Naive thymus-derived CD4-positive, alpha-beta T cell (primary cell): ENCODE results near the gene OGFOD1. TPM values are rescaled to one million over a fixed set of nuclear protein-coding genes. Genes with fewer than 3 reads are reported as not detected.
A peak's percentile ranks its signal among the peaks of the same experiment; 100 is the strongest.

Experiments
- ATAC-seq: fragments of 150-1000 bp; cut with Tn5 transposase; 2 replicates; pipeline ENCODE4 v1.10.0; 2021; ENCODE audit warnings: mild to moderate bottlenecking, moderate library complexity
- CTCF ChIA-PET: fragments of 350-600 bp; sonication (Branson Sonifier 250); formaldehyde crosslinking; loops from one replicate; lab custom pipeline; 2021; ENCODE audit warnings: antibody characterized with exemption; lab: Charles Lee
- POLR2A ChIA-PET: fragments of 350-600 bp; sonication (Branson Sonifier 250); formaldehyde crosslinking; loops from one replicate; lab custom pipeline; 2021; ENCODE audit warnings: antibody characterized with exemption, inconsistent platforms; lab: Charles Lee
- DNase-seq, 9 donors: peaks; one replicate each; pipeline versions ENCODE4 v3.0.0 to v3.0.0-alpha.2; 2020 to 2022; ENCODE audit warnings: mixed read lengths in 1 of 9
- H3K27ac ChIP-seq: one replicate; pipeline ENCODE4 v1.7.0; 2013; ENCODE audit warnings: mild to moderate bottlenecking, low read depth, low read length, moderate library complexity
- H3K27me3 ChIP-seq, 2 donors: one replicate each; pipeline ENCODE4 v1.7.0; 2013; ENCODE audit warnings: low read length in 2 of 2, mild to moderate bottlenecking in 2 of 2, moderate library complexity in 2 of 2; ENCODE audit not compliant: control insufficient read depth in 2 of 2, insufficient read depth in 2 of 2
- H3K36me3 ChIP-seq, 3 experiments: 1 replicate in 2 of 3; 2 replicates in 1 of 3; pipeline ENCODE4 v1.7.0; 2013; ENCODE audit warnings: low read length in 3 of 3, mild to moderate bottlenecking in 3 of 3, moderate library complexity in 1 of 3; ENCODE audit not compliant: insufficient read depth in 3 of 3, control insufficient read depth in 2 of 3
- H3K4me1 ChIP-seq, 2 donors: one replicate each; pipeline ENCODE4 v1.7.0; 2013; ENCODE audit warnings: low read length in 2 of 2, mild to moderate bottlenecking in 2 of 2, moderate library complexity in 1 of 2; ENCODE audit not compliant: control insufficient read depth in 2 of 2, insufficient read depth in 2 of 2
- H3K4me3 ChIP-seq: 2 replicates; pipeline ENCODE4 v1.7.0; 2013; ENCODE audit warnings: mild to moderate bottlenecking, low read length
- H3K9me3 ChIP-seq, 3 experiments: 1 replicate in 2 of 3; 2 replicates in 1 of 3; pipeline ENCODE4 v1.7.0; 2013; ENCODE audit warnings: low read length in 3 of 3; ENCODE audit not compliant: control insufficient read depth in 2 of 3
- H3K27ac Mint-ChIP-seq, 9 donors: one replicate each; pipeline ENCODE4 v1.8.0; 2020 to 2022; ENCODE audit warnings: mixed read lengths in 9 of 9, mild to moderate bottlenecking in 8 of 9, moderate library complexity in 5 of 9, inconsistent platforms in 2 of 9
- H3K27me3 Mint-ChIP-seq, 5 donors: one replicate each; pipeline ENCODE4 v1.8.0; 2021 to 2022; ENCODE audit warnings: mixed read lengths in 5 of 5, mild to moderate bottlenecking in 1 of 5
- H3K36me3 Mint-ChIP-seq, 5 donors: one replicate each; pipeline ENCODE4 v1.8.0; 2020 to 2022; ENCODE audit warnings: mixed read lengths in 5 of 5, mild to moderate bottlenecking in 3 of 5, inconsistent platforms in 1 of 5
- H3K4me1 Mint-ChIP-seq, 7 donors: one replicate each; pipeline ENCODE4 v1.8.0; 2020 to 2022; ENCODE audit warnings: mixed read lengths in 7 of 7, mild to moderate bottlenecking in 3 of 7, inconsistent platforms in 1 of 7
- H3K4me3 Mint-ChIP-seq, 10 donors: one replicate each; pipeline ENCODE4 v1.8.0; 2020 to 2022; ENCODE audit warnings: mild to moderate bottlenecking in 10 of 10, mixed read lengths in 10 of 10, moderate library complexity in 6 of 10, inconsistent platforms in 2 of 10
- H3K9me3 Mint-ChIP-seq, 11 donors: one replicate each; pipeline ENCODE4 v1.8.0; 2020 to 2022; ENCODE audit warnings: mixed read lengths in 11 of 11, mild to moderate bottlenecking in 4 of 11, inconsistent platforms in 1 of 11, moderate library complexity in 1 of 11
- intact Hi-C, 2 donors: fragments of 100-400 bp; cut with micrococcal nuclease; formaldehyde crosslinking; loops; one replicate each; pipeline ENCODE4 v1.15.1; 2023
- polyA plus RNA-seq, 2 donors: library from polyadenylated mRNA; unstranded; fragments of 300-500 nt; fragmentation: Illumina TruSeq; gene quantifications; one replicate each; pipeline ENCODE4 v1.2.3, GENCODE V29; 2021
- total RNA-seq, 6 experiments: library from RNA in 5 of 6; stranded (reverse) in 5 of 6; gene quantifications; 1 replicate in 5 of 6; 2 replicates in 1 of 6; pipeline ENCODE4 v1.2.3 and lab custom pipeline; 2021 to 2026

The OGFOD1 gene
- total and polyA plus RNA-seq, 7 experiments from 2014 or later, result 23.8 to 106 (median 45.3) TPM

- Mint-ChIP-seq H3K27ac (peak overlapping the region in 1 of 9 donors; percentile 19), H3K36me3 (peaks cover 10 to 38% (median 22%) of the 10 kb centered on the region in 5 donors), H3K4me1 (peaks cover 3 to 20% (median 7%) of the 10 kb centered on the region in 7 donors), H3K9me3 (no peaks in the 10 kb centered on the region), H3K4me3 (no peak overlapping the region), H3K27me3 (no peaks in the 10 kb centered on the region)
- Histone ChIP-seq H3K27me3 (no peaks in the 10 kb centered on the region), H3K27ac (no peak overlapping the region), H3K36me3 (peaks cover 9 to 54% (median 12%) of the 10 kb centered on the region in 3 experiments), H3K4me3 (no peak overlapping the region), H3K9me3 (no peaks in the 10 kb centered on the region), H3K4me1 (no peaks in the 10 kb centered on the region)
- intact Hi-C loops, result no loop called here
- no peak for ATAC-seq
- DNase-seq, result no peak
- ChIA-PET POLR2A (interaction anchor here (1.3 kb wide), 1 partner anchor 12 kb away, joined by 3 read pairs; no protein-coding TSS in a partner anchor), CTCF (no interaction called here)
Observed at GRCh38 chr16:56438038-56438437, 13.3 kb upstream of the OGFOD1 start.

DNA sequence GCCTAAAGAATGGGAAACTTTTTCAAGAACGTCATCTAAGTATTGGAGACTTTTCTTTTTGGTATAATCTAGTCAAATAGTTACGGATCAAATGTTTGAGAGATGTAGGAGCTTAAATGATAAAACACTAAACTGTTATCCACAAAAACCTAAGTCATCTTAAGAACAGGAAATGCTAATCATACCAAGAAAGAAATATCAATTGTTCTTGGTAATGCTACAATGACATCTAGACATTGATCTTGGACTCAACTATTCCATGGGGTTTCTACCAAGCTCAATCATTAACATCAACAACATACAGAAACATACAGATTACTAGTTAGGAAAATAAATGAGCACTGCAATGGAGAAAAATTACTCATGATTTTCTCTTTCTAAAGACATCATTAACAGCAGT, 4.1 kb upstream of the OGFOD1 start:
- Histone ChIP-seq H3K4me3 (no peak overlapping the region), H3K4me1 (peaks cover 19 to 31% of the 10 kb centered on the region in 2 donors), H3K27me3 (no peaks in the 10 kb centered on the region), H3K9me3 (no peaks in the 10 kb centered on the region), H3K36me3 (peaks cover 11 to 41% (median 19%) of the 10 kb centered on the region in 3 experiments), H3K27ac (no peak overlapping the region)
- Mint-ChIP-seq H3K36me3 (peaks cover 8 to 24% (median 12%) of the 10 kb centered on the region in 5 donors), H3K9me3 (no peaks in the 10 kb centered on the region), H3K27ac (peak overlapping the region in 1 of 9 donors; percentile 40), H3K4me1 (peaks cover 38 to 49% (median 47%) of the 10 kb centered on the region in 7 donors), H3K4me3 (peak overlapping the region in 1 of 10 donors; percentile 28), H3K27me3 (no peaks in the 10 kb centered on the region)
- no peak for ATAC-seq
- POLR2A ChIA-PET, result no interaction called here
- intact Hi-C loops, result no loop called here
- DNase-seq, result no peak
- CTCF ChIA-PET, result interaction anchor here (0.6 kb wide), 1 partner anchor 24 kb away, joined by 4 read pairs; no protein-coding TSS in a partner anchor

GRCh38 chr16:56448005-56448404, 3.3 kb upstream of the OGFOD1 start:
- CTCF ChIA-PET, result no interaction called here
- intact Hi-C loops, result no loop called here
- peaks cover 11 to 40% (median 14%) of the 10 kb centered on the region in 3 experiments for H3K36me3 ChIP-seq
- Mint-ChIP-seq H3K27me3 (no peaks in the 10 kb centered on the region), H3K27ac (peak overlapping the region in 5 of 9 donors; percentile 7 to 58 (median 40)), H3K36me3 (peaks cover 4 to 17% (median 5%) of the 10 kb centered on the region in 5 donors), H3K9me3 (no peaks in the 10 kb centered on the region), H3K4me1 (peaks cover 44 to 55% (median 52%) of the 10 kb centered on the region in 7 donors), H3K4me3 (peak overlapping the region in 5 of 10 donors; percentile 4 to 98 (median 20))
- H3K27me3 ChIP-seq, result no peaks in the 10 kb centered on the region
- H3K4me3 ChIP-seq, result no peak overlapping the region
- peaks cover 24 to 39% of the 10 kb centered on the region in 2 donors for H3K4me1 ChIP-seq
- H3K9me3 ChIP-seq, result no peaks in the 10 kb centered on the region
- POLR2A ChIA-PET, result interaction anchor here (2.0 kb wide), 1 partner anchor 13 kb away, joined by 6 read pairs; no protein-coding TSS in a partner anchor
- ATAC-seq (no peak), DNase-seq (no peak)
- no peak overlapping the region for H3K27ac ChIP-seq

GRCh38 chr16:56450275-56450985, 924 bp upstream of the OGFOD1 start:
- peaks cover 47 to 70% (median 61%) of the 10 kb centered on the region in 7 donors for H3K4me1 Mint-ChIP-seq
- intact Hi-C loops, result loop anchor here (2.0 to 5.0 kb wide), 7 partner anchors 252 to 1552 kb away; partner anchors contain the start of genes HERPUD1 (in 2 of the 2), GNAO1 (in 1 of the 2), KATNB1 (in 1 of the 2) and PSME3IP1 (in 1 of the 2)
- peak overlapping the region; percentile 94 to 100 (median 97) for H3K4me3 Mint-ChIP-seq
- H3K36me3 Mint-ChIP-seq, result peaks cover 10 to 26% (median 14%) of the 10 kb centered on the region in 5 donors
- ChIA-PET POLR2A (interaction anchor here (0.6 to 1.4 kb wide), 9 partner anchors 11 to 1285 kb away, joined by 3 to 5 read pairs (median 4); partner anchors contain the start of gene KATNB1), CTCF (interaction anchor here (1.4 kb wide), 1 partner anchor 24 kb away, joined by 3 read pairs; no protein-coding TSS in a partner anchor)
- no peak for ATAC-seq
- Histone ChIP-seq H3K36me3 (peaks cover 11 to 27% (median 22%) of the 10 kb centered on the region in 3 experiments), H3K4me1 (peaks cover 24 to 42% of the 10 kb centered on the region in 2 donors), H3K27ac (peak overlapping the region; percentile 92), H3K9me3 (no peaks in the 10 kb centered on the region), H3K4me3 (peak overlapping the region; percentile 96), H3K27me3 (no peaks in the 10 kb centered on the region)
- H3K27ac Mint-ChIP-seq, result peak overlapping the region; percentile 92 to 98 (median 93)
- H3K27me3 Mint-ChIP-seq, result no peaks in the 10 kb centered on the region
- DNase-seq, result peak in 1 of 9 donors; percentile 29
- no peaks in the 10 kb centered on the region for H3K9me3 Mint-ChIP-seq

GRCh38 chr16:56451753-56452689, 667 bp downstream of the OGFOD1 start:
- ChIA-PET POLR2A (interaction anchor here (0.5 to 1.6 kb wide), 13 partner anchors 8 to 1283 kb away, joined by 3 to 5 read pairs (median 4); partner anchors contain the start of genes KATNB1, PSME3IP1 and RSPRY1), CTCF (interaction anchor here (0.7 to 1.4 kb wide), 2 partner anchors 25 to 35 kb away, joined by 3 to 4 read pairs; no protein-coding TSS in a partner anchor)
- H3K4me3 Mint-ChIP-seq, result peak overlapping the region; percentile 94 to 100 (median 97)
- H3K9me3 Mint-ChIP-seq, result no peaks in the 10 kb centered on the region
- no peaks in the 10 kb centered on the region for H3K27me3 Mint-ChIP-seq
- peaks cover 50 to 79% (median 72%) of the 10 kb centered on the region in 7 donors for H3K4me1 Mint-ChIP-seq
- H3K27ac ChIP-seq, result peak overlapping the region; percentile 92
- DNase-seq, result peak in 2 of 9 donors; percentile 1 to 3
- H3K4me3 ChIP-seq, result peak overlapping the region; percentile 96
- intact Hi-C loops, result loop anchor here (1.0 to 5.0 kb wide), 14 partner anchors 27 to 1550 kb away; partner anchors contain the start of genes AMFR (in 2 of the 2), BBS2 (in 2 of the 2), HERPUD1 (in 2 of the 2) and GNAO1 (in 1 of the 2)
- peak overlapping the region; percentile 92 to 98 (median 93) for H3K27ac Mint-ChIP-seq
- H3K36me3 ChIP-seq, result peaks cover 11 to 28% (median 24%) of the 10 kb centered on the region in 3 experiments
- no peaks in the 10 kb centered on the region for H3K27me3 ChIP-seq
- peak; percentile 36 for ATAC-seq
- H3K4me1 ChIP-seq, result peaks cover 24 to 42% of the 10 kb centered on the region in 2 donors
- H3K9me3 ChIP-seq, result no peaks in the 10 kb centered on the region
- H3K36me3 Mint-ChIP-seq, result peaks cover 20 to 34% (median 25%) of the 10 kb centered on the region in 5 donors
